Measurements from ENCODE around the gene PPFIBP2. TPM values are rescaled to one million over a fixed set of nuclear protein-coding genes. Genes with fewer than 3 reads are reported as not detected.
"Not testable (repeated sequence)": the region's sequence is repeated elsewhere in the genome, so short reads cannot be mapped to it uniquely, and the experiment has no call there.

The PPFIBP2 gene
- polyA plus RNA-seq, 10 donors, result 35.3 to 76.8 (median 45.7) TPM

GRCh38 chr11:7498193-7498592 is 15.6 kb upstream of the PPFIBP2 start:
- no peak for DNase-seq

GRCh38 chr11:7499081-7499480 is 14.7 kb upstream of the PPFIBP2 start:
- DNase-seq, result no peak

GRCh38 chr11:7500251-7500650 is 13.5 kb upstream of the PPFIBP2 start:
- DNase-seq, result no peak

GRCh38 chr11:7501251-7501650 is 12.5 kb upstream of the PPFIBP2 start:
- no peak for DNase-seq

- no peak for DNase-seq
These were observed 11.9 kb upstream of the PPFIBP2 start for GRCh38 chr11:7501894-7502293.

GRCh38 chr11:7506243-7506642 is 7.6 kb upstream of the PPFIBP2 start:
- no peak for DNase-seq

GRCh38 chr11:7508087-7508486 is 5.7 kb upstream of the PPFIBP2 start:
- no peak for DNase-seq

- no peak for DNase-seq
These were observed 3.8 kb upstream of the PPFIBP2 start for GRCh38 chr11:7509966-7510365.

- DNase-seq, result peak; percentile 67 to 83 (median 72)
These were observed 2.4 kb upstream of the PPFIBP2 start for GRCh38 chr11:7511401-7511800.

GRCh38 chr11:7512525-7513233 is 1.1 kb upstream of the PPFIBP2 start:
- peak; percentile 60 to 73 (median 63) for DNase-seq

- DNase-seq, result peak in 2 of 3 donors; percentile 18 to 56
These were observed 346 bp downstream of the PPFIBP2 start for GRCh38 chr11:7514099-7514591.

GRCh38 chr11:7515447-7515886 is 1.7 kb downstream of the PPFIBP2 start:
- DNase-seq, result no peak

GRCh38 chr11:7516475-7516874 is 2.7 kb downstream of the PPFIBP2 start:
- no peak for DNase-seq

GRCh38 chr11:7517743-7518142 is 3.9 kb downstream of the PPFIBP2 start:
- not testable (repeated sequence) for DNase-seq

GRCh38 chr11:7518811-7519562 is 5.2 kb downstream of the PPFIBP2 start:
- no peak for DNase-seq

- no peak for DNase-seq
These were observed 6.5 kb downstream of the PPFIBP2 start for GRCh38 chr11:7520011-7520942.

- DNase-seq, result no peak
These were observed 7.2 kb downstream of the PPFIBP2 start for GRCh38 chr11:7520981-7521487.

GRCh38 chr11:7522121-7522520 is 8.3 kb downstream of the PPFIBP2 start:
- no peak for DNase-seq

GRCh38 chr11:7522546-7522945 is 8.7 kb downstream of the PPFIBP2 start:
- DNase-seq, result no peak

- peak in 2 of 3 donors; percentile 24 to 55 for DNase-seq
These were observed 9.8 kb downstream of the PPFIBP2 start for GRCh38 chr11:7523416-7524210.

Measured in muscle of back (tissue), 11 donors.